Ovary (tissue), 9 donors: ENCODE measurements around the gene ADGRG1. TPM values are rescaled to one million over a fixed set of nuclear protein-coding genes. Genes with fewer than 3 reads are reported as not detected.

Experiments used
- DNase-seq, 5 donors: peaks; one replicate each; pipeline ENCODE4 v3.0.0-alpha.2; 2019 to 2020
- H3K27ac ChIP-seq, 2 donors: fragments of 200-600 bp; one replicate each; pipeline versions ENCODE4 v1.5.1 to v1.8.0; 2019 to 2022
- H3K27me3 ChIP-seq: fragments of 200-600 bp; one replicate; pipeline ENCODE4 v1.8.0; 2022
- H3K36me3 ChIP-seq: fragments of 200-600 bp; sonication (generic); one replicate; pipeline ENCODE4 v1.5.1; 2019
- H3K4me1 ChIP-seq: one replicate; pipeline ENCODE4 v1.8.1; 2013; ENCODE audit warnings: mild to moderate bottlenecking, moderate library complexity; ENCODE audit not compliant: insufficient read depth
- H3K4me3 ChIP-seq: fragments of 200-600 bp; sonication (generic); one replicate; pipeline ENCODE4 v1.5.1; 2017
- H3K9me3 ChIP-seq, 2 donors: fragments of 200-600 bp in 1 of 2; sonication (generic) in 1 of 2; one replicate each; pipeline versions ENCODE4 v1.5.1 to v1.8.1; 2013 to 2019; ENCODE audit warnings: mild to moderate bottlenecking in 1 of 2, moderate library complexity in 1 of 2
- CTCF ChIP-seq, 3 donors: fragments of 450-650 bp in 2 of 3; fragments of 200-600 bp in 1 of 3; IDR thresholded peaks; one replicate each; pipeline versions ENCODE4 v1.5.1 to v1.8.0; 2016 to 2022; ENCODE audit warnings: antibody characterized with exemption in 3 of 3, mild to moderate bottlenecking in 1 of 3
- EP300 ChIP-seq: sonication (generic); formaldehyde crosslinking; IDR thresholded peaks from one replicate; pipeline ENCODE4 v1.6.1; 2017; ENCODE audit warnings: antibody characterized with exemption
- POLR2A ChIP-seq: fragments of 450-650 bp; IDR thresholded peaks from one replicate; pipeline ENCODE4 v1.6.1; 2017; ENCODE audit warnings: antibody characterized with exemption, mild to moderate bottlenecking, moderate library complexity
- WGBS, 3 donors: extraction: QIAGEN DNeasy Blood & Tissue Kit in 1 of 3; methylation state at CpG; one replicate each; pipeline versions ENCODE4 v1.1.5 to v1.1.7; 2013 to 2017; 5-methylcytosine and 5-hydroxymethylcytosine counted together
- intact Hi-C, 4 donors: fragments of 100-400 bp; cut with DNase I; formaldehyde crosslinking; loops; one replicate each; pipeline versions ENCODE4 v1.11.0 to v1.15.1; 2022 to 2023
- polyA plus RNA-seq, 2 donors: library from polyadenylated mRNA; stranded (reverse); fragments of 200-250 nt in 1 of 2; fragments of 350-450 nt in 1 of 2; fragmentation: Illumina TruSeq in 1 of 2; extraction: RNeasy Lipid Tissue Mini Kit (QIAGEN cat#74804) in 1 of 2; gene quantifications; one replicate each; pipeline ENCODE4 v1.2.3, GENCODE V29; 2013 to 2014
- total RNA-seq, 7 donors: library from RNA; depleted of rRNA in 2 of 7; stranded (reverse); fragments of >200 nt in 2 of 7; fragmentation: NEBNext Ultra II Directional in 3 of 7; extraction: Animal tissue kit (Norgen Biotek cat#: 25700) in 3 of 7; gene quantifications; one replicate each; pipeline versions ENCODE4 v1.1.0 to v1.2.4, GENCODE V29; 2016 to 2023
- donor health status: DM: no; HTN: no; CAD: no; lungs with moderate emphysema.
- donor health status: DM: no; HTN: no; CAD: no.
- donor health status: Bipolar disorder and iron deficiency.
- donor health status: DM: yes; HTN: yes; CAD: no.
- donor health status: DM: no; HTN: no; CAD: no.
- donor health status: DM: yes; HTN: yes; CAD: no.

The ADGRG1 gene
- total and polyA plus RNA-seq, 9 donors = 6.2 to 54.0 (median 9.1) TPM

GRCh38 chr16:57687363-57687929 is 59.0 kb downstream of the ADGRG1 start:
- Histone ChIP-seq H3K4me3 (no peak overlapping the region), H3K27me3 (no peaks in the 10 kb centered on the region), H3K36me3 (no peaks in the 10 kb centered on the region), H3K9me3 (no peaks in the 10 kb centered on the region), H3K4me1 (no peaks in the 10 kb centered on the region), H3K27ac (no peak overlapping the region)
- no peak for DNase-seq
- TF ChIP-seq CTCF (IDR thresholded peaks at IDR 0.05) (no peak), EP300 (no peak), POLR2A (no peak)
- intact Hi-C loops = no loop called here
- WGBS, 3 donors = 87 to 92% (median 91%) methylated on average over 3 of the region's 3 CpGs

- 52 to 56% (median 54%) methylated on average over 4 of the region's 4 CpGs for WGBS, 3 donors
- Histone ChIP-seq H3K36me3 (no peaks in the 10 kb centered on the region), H3K4me3 (no peak overlapping the region), H3K4me1 (no peaks in the 10 kb centered on the region), H3K9me3 (no peaks in the 10 kb centered on the region), H3K27ac (no peak overlapping the region), H3K27me3 (no peaks in the 10 kb centered on the region)
- intact Hi-C loops = no loop called here
- no peak for TF ChIP-seq EP300
- no peak for TF ChIP-seq POLR2A
- no peak for TF ChIP-seq CTCF (IDR thresholded peaks at IDR 0.05)
- no peak for DNase-seq
Observed at GRCh38 chr16:57688487-57688986, 60.1 kb downstream of the ADGRG1 start.

GRCh38 chr16:57688987-57689761 is 60.7 kb downstream of the ADGRG1 start:
- Histone ChIP-seq H3K4me3 (no peak overlapping the region), H3K4me1 (no peaks in the 10 kb centered on the region), H3K27ac (no peak overlapping the region), H3K27me3 (no peaks in the 10 kb centered on the region), H3K36me3 (no peaks in the 10 kb centered on the region), H3K9me3 (no peaks in the 10 kb centered on the region)
- DNase-seq = no peak
- intact Hi-C loops = no loop called here
- TF ChIP-seq CTCF (IDR thresholded peaks at IDR 0.05) = no peak
- TF ChIP-seq EP300 = no peak
- no peak for TF ChIP-seq POLR2A
- 30 to 37% (median 35%) methylated on average over 15 of the region's 15 CpGs for WGBS, 3 donors

- H3K27ac ChIP-seq = no peak overlapping the region
- H3K4me1 ChIP-seq = peaks cover 1% of the 10 kb centered on the region
- H3K36me3 ChIP-seq = no peaks in the 10 kb centered on the region
- TF ChIP-seq POLR2A (no peak), EP300 (no peak), CTCF (IDR thresholded peaks at IDR 0.05) (no peak)
- WGBS, 3 donors = 57 to 63% (median 57%) methylated on average over 13 of the region's 13 CpGs
- H3K4me3 ChIP-seq = no peak overlapping the region
- DNase-seq = peak in 1 of 5 donors; percentile 11
- intact Hi-C loops = no loop called here
- no peaks in the 10 kb centered on the region for H3K27me3 ChIP-seq
- no peaks in the 10 kb centered on the region for H3K9me3 ChIP-seq
Observed at GRCh38 chr16:57689762-57690558, 61.5 kb downstream of the ADGRG1 start.
